Muscle layer of duodenum (tissue), 2 donors: ENCODE data around the gene SPEF2.

Experiments used
- H3K27ac ChIP-seq: one replicate; pipeline ENCODE4 v1.7.0; 2013; ENCODE audit warnings: mild to moderate bottlenecking, low read length
- H3K27me3 ChIP-seq: one replicate; pipeline ENCODE4 v1.7.0; 2013; ENCODE audit warnings: low read depth, mild to moderate bottlenecking, control low read depth, low read length
- H3K36me3 ChIP-seq, 2 donors: one replicate each; pipeline ENCODE4 v1.7.0; 2013; ENCODE audit warnings: low read length in 2 of 2, control low read depth in 1 of 2, mild to moderate bottlenecking in 1 of 2; ENCODE audit not compliant: insufficient read depth in 2 of 2, control insufficient read depth in 1 of 2
- H3K4me1 ChIP-seq, 2 donors: one replicate each; pipeline ENCODE4 v1.7.0; 2013; ENCODE audit warnings: low read length in 2 of 2, mild to moderate bottlenecking in 2 of 2, control low read depth in 1 of 2, moderate library complexity in 1 of 2; ENCODE audit not compliant: insufficient read depth in 2 of 2, control insufficient read depth in 1 of 2
- H3K4me3 ChIP-seq, 2 donors: one replicate each; pipeline ENCODE4 v1.7.0; 2013; ENCODE audit warnings: low read length in 2 of 2, low read depth in 1 of 2, mild to moderate bottlenecking in 1 of 2
- H3K9me3 ChIP-seq, 2 donors: one replicate each; pipeline ENCODE4 v1.7.0; 2013; ENCODE audit warnings: low read length in 2 of 2, control low read depth in 1 of 2, mild to moderate bottlenecking in 1 of 2; ENCODE audit not compliant: control insufficient read depth in 1 of 2
- donor health status: healthy.

SPEF2 gene

DNA sequence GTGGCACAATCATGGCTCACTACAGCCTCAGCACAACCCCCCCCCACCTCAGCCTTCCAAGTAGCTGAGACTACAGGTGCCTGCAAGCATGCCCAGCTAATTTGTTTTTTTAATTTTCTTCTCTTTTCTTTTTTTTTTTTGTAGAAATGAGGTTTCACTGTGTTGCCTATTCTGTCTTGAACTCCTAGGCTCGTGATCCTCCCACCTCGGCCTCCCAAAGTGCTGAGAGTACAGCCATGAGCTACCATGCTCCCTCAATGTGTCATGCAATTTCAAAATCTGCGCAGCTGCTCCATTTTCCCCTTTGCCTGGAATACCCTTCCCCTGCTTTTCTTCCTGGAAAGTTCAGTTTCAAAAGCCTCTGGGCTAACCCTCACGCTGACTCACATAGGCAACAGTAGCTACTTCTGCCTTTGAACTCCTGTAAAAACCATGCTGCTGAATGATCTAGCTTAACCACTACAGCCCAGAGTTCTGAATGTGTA, 168.0 kb downstream of the SPEF2 start:
- Histone ChIP-seq H3K9me3 (no peaks in the 10 kb centered on the region), H3K27ac (no peak overlapping the region), H3K4me3 (no peak overlapping the region), H3K4me1 (no peaks in the 10 kb centered on the region), H3K27me3 (no peaks in the 10 kb centered on the region), H3K36me3 (no peaks in the 10 kb centered on the region)

DNA sequence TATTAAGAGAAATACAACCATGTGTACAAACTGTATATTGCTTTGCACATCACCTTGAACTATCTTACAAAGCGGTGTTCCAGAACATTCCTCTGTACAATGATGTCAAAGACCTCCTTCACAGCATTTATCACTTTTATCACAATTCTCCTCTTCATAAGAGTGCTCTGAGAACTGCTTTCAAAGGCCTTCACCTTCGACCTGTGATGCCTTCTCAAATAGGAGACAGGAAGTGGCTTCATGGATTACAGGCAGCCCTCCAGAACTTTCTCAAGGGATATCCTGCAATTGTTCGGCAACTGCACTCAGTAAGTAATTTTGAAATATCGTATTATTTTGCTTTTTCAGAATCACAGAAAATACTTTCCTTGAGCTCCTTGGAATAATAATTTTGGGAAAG, 171.1 kb downstream of the SPEF2 start:
- Histone ChIP-seq H3K9me3 (no peaks in the 10 kb centered on the region), H3K4me1 (no peaks in the 10 kb centered on the region), H3K27me3 (no peaks in the 10 kb centered on the region), H3K36me3 (no peaks in the 10 kb centered on the region), H3K4me3 (no peak overlapping the region), H3K27ac (no peak overlapping the region)

DNA sequence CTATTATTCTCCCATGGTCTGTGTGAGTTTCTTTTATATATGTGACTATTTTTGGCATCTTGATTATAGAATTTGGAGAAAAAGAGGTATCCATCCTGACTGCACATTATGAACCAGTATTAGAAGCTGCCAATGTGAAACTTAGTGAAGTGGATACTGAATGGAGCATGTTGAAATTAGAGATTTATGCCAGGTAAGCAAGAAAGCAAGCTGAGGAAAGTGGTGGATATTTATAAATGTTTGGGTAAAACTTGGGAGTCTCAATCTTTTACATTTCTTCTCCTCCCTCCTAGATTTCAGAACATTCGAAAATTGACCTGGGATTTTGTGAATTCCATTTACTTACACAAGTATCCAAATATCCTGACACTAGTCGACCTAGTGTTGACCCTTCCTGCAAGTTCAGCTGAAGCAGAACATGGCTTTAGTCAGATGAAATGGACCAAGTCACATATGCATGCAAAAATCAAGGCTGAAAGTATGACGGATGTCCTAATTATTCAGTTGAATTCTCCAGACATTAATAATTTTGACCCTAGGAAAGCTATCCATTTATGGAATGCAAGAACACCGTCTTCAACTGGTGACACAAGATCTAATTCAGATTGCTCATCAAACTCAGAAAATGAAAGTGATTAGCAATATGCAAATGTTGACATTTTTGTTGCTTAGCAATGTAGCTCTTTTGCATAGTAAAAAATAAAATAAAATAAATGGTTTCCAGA, 172.2 kb downstream of the SPEF2 start:
- Histone ChIP-seq H3K36me3 (no peaks in the 10 kb centered on the region), H3K4me3 (no peak overlapping the region), H3K27ac (no peak overlapping the region), H3K9me3 (no peaks in the 10 kb centered on the region), H3K4me1 (no peaks in the 10 kb centered on the region), H3K27me3 (no peaks in the 10 kb centered on the region)

DNA sequence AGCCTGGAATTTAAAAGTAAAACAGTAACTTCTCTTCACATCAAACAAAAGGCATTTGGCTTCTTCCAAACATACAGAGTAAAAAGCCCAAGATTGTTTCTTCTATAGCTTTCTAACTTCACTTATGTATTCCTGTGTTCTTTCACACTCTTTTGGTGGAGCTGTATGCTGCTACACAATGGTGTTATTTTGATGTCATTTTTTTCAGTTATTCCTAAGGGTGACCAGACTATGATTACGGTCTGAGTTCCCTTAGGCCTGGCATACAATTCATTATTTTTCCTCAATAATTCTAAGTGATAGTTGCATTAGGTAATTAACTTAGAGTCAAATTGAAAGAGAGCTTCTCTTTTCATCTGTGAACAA, 172.8 kb downstream of the SPEF2 start:
- Histone ChIP-seq H3K27ac (no peak overlapping the region), H3K36me3 (no peaks in the 10 kb centered on the region), H3K4me1 (no peaks in the 10 kb centered on the region), H3K27me3 (no peaks in the 10 kb centered on the region), H3K9me3 (no peaks in the 10 kb centered on the region), H3K4me3 (no peak overlapping the region)

DNA sequence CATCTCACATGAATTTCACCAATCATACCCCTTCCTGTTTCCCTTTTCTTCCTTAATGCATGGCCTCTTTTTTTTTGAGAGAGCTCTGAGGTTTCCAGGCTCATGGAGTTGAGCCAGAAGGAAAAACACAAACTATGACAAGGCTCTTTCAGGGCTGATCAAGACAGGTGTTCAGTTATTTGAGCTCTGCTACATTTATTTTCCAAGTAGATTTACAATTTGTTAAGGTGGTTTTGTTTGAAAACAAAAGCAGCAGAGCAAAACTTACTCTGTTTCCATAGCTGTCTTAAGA, 176.6 kb downstream of the SPEF2 start:
- Histone ChIP-seq H3K4me1 (no peaks in the 10 kb centered on the region), H3K9me3 (no peaks in the 10 kb centered on the region), H3K4me3 (no peak overlapping the region), H3K36me3 (no peaks in the 10 kb centered on the region), H3K27me3 (no peaks in the 10 kb centered on the region), H3K27ac (no peak overlapping the region)

DNA sequence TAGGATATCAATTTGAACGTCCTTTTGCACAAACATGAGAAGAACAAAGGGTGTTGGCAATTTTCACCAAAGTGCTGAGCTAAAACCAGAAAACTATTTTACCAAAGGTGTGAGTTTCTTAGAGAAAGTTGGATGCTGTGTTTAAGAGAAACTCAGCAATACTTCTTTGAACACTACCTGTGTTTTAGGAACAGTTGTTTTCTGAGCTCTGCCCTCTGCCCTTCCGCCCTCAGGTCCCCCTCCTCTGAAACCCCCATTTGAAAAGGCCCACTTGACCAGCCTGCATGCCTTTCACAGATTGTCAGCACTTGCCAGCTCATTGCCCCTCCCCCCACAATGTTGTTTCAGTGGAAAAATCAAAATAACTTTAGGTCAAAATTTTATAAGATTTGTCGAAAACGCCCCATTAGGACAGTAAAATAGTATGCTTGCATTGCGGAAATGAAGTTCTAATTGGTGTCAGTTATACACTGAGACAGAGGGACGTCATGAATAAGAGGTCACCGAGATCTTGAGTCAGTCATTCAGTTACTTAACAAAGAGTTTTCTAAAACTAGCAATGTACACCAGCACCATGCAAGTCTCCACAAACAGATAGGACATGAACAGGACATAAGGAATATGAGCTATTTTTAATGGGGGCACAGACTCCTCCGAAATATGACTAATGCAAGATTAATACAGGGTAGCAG, 177.2 kb downstream of the SPEF2 start:
- Histone ChIP-seq H3K4me1 (no peaks in the 10 kb centered on the region), H3K4me3 (no peak overlapping the region), H3K36me3 (no peaks in the 10 kb centered on the region), H3K9me3 (no peaks in the 10 kb centered on the region), H3K27me3 (no peaks in the 10 kb centered on the region), H3K27ac (no peak overlapping the region)

DNA sequence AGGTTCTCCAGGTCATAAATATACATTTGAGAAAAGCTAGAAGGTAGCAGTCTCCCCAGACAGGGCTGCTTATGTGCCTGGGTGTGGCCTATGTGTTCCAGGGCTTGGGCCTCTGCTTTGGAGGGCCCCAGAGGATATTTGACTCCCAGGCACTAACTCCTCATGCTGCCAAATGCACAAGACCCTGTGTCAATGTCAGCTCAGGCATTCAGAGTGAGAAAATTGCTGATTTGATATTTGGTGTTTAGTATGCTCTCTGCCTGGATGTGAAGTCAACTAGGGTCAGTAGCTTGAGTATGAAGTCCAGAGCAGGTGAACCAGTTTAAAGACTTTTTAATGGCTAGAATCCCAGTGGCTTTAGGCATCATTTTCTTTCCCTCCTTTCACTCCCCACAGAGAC, 181.5 kb downstream of the SPEF2 start:
- Histone ChIP-seq H3K4me3 (no peak overlapping the region), H3K4me1 (no peaks in the 10 kb centered on the region), H3K36me3 (no peaks in the 10 kb centered on the region), H3K9me3 (no peaks in the 10 kb centered on the region), H3K27ac (no peak overlapping the region), H3K27me3 (no peaks in the 10 kb centered on the region)

DNA sequence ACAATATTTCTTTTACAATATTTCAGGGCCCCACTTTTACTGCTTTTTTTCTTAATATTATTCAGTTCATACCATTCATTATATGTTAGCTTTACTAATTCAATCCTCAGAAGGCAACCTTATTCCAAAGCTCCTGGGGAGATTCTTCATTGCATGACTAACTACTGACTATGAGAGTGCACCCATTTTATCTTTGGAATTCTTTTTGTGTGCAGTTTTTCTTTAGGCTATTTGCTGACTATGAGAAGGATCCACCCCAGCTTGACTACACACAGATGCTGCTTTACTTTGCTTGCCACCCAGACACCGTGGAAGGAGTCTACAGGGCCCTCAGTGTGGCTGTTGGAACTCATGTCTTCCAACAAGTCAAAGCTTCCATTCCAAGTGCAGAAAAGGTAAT, 182.1 kb downstream of the SPEF2 start:
- H3K27ac ChIP-seq, result no peak overlapping the region
- H3K4me1 ChIP-seq, result no peaks in the 10 kb centered on the region
- no peaks in the 10 kb centered on the region for H3K36me3 ChIP-seq
- no peaks in the 10 kb centered on the region for H3K9me3 ChIP-seq
- H3K27me3 ChIP-seq, result no peaks in the 10 kb centered on the region
- H3K4me3 ChIP-seq, result no peak overlapping the region

DNA sequence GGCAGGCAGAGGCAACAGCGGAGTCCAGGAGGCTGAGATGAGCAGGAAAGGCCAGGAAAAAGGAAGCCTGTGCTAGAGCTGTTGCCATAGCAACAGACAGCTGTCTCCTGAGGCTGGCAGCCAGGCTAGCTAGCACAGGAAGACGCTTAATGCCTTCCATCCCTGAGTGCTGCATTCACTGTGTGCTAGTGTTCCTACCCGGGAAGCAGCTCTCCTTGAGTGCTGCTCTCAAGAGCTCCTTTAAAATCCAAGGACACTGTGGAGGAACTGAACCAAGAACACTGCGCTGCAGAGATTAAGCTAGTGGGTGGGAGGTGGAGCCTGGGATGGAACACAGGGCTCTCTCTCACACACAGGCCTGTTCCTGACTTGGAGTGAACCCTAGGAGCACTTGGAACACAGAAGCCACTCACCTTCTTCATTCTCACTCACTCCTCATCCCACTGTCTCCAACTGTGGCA, 185.6 kb downstream of the SPEF2 start:
- no peaks in the 10 kb centered on the region for H3K9me3 ChIP-seq
- H3K4me1 ChIP-seq, result no peaks in the 10 kb centered on the region
- H3K27me3 ChIP-seq, result no peaks in the 10 kb centered on the region
- no peaks in the 10 kb centered on the region for H3K36me3 ChIP-seq
- H3K4me3 ChIP-seq, result no peak overlapping the region
- no peak overlapping the region for H3K27ac ChIP-seq

DNA sequence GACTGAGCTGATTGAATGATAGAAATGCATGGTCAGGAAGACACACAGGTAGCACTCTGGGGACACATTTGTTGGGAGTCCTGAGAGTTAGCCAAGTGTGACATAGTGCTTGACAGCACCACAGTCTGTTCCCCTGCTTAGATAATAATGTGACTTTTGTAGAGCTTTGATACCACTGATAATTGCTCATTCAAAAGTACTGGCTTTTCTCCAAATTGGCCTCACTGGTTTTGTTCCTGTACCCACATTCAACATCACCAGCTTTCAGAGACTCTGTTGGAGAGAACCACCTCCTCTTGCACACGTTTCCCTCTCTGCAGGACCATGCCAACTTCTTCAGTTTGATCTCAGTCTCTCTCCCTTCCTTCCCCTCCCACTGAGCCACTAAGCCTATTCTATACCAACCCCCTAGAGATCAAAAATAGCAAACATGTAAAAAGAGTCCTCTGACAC, 186.6 kb downstream of the SPEF2 start:
- Histone ChIP-seq H3K36me3 (no peaks in the 10 kb centered on the region), H3K27me3 (no peaks in the 10 kb centered on the region), H3K9me3 (no peaks in the 10 kb centered on the region), H3K27ac (no peak overlapping the region), H3K4me1 (no peaks in the 10 kb centered on the region), H3K4me3 (no peak overlapping the region)

DNA sequence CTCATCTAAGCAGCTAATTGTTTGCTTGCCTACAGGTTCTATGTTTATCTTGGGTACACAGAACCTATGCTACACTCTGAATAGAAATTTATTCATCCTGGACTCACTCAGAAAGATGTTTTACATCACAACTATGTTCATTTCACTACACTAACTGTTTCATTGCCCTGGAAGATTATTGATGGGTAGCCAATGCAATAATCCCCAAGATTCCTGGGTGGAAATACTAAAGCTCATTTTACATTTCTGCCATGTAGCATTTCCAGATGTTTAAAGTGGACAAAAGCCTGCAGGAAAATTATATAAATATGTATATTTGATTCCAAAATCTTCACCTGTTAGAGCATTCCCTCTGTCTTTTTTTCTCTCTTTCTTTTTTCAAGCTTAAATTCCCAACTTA, 187.2 kb downstream of the SPEF2 start:
- Histone ChIP-seq H3K27ac (no peak overlapping the region), H3K27me3 (no peaks in the 10 kb centered on the region)

DNA sequence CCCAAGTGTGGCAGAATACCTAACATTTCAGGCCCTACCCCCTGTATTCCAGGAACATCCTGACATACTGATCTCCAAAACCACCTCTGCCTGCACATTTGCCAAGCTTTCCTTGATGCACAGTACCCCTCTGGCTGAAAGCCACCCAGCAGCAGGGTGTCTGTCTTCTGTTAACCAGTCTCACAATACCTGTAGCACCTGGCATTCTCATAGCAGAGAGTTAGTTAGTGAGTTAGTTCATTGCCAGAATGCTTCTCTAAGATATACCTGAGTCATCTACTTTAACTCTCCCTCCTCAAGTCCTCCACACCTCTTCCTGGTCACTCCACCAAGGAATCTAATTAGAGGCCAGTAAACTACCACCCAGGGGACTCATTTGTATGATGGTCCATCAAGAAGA, 192.9 kb downstream of the SPEF2 start:
- no peaks in the 10 kb centered on the region for H3K4me1 ChIP-seq

More for the DNA sequence above, 187.2 kb downstream of the SPEF2 start:
- no peaks in the 10 kb centered on the region for H3K36me3 ChIP-seq
- no peaks in the 10 kb centered on the region for H3K9me3 ChIP-seq
- H3K4me1 ChIP-seq, result no peaks in the 10 kb centered on the region
- no peak overlapping the region for H3K4me3 ChIP-seq

More for the DNA sequence above, 192.9 kb downstream of the SPEF2 start:
- Histone ChIP-seq H3K36me3 (no peaks in the 10 kb centered on the region), H3K27me3 (no peaks in the 10 kb centered on the region), H3K9me3 (no peaks in the 10 kb centered on the region), H3K4me3 (no peak overlapping the region), H3K27ac (no peak overlapping the region)
